ENCODE data around the gene IPO9. TPM values are rescaled to one million over a fixed set of nuclear protein-coding genes. Genes with fewer than 3 reads are reported as not detected.

IPO9 gene
- 22.3 TPM for total RNA-seq

DNA sequence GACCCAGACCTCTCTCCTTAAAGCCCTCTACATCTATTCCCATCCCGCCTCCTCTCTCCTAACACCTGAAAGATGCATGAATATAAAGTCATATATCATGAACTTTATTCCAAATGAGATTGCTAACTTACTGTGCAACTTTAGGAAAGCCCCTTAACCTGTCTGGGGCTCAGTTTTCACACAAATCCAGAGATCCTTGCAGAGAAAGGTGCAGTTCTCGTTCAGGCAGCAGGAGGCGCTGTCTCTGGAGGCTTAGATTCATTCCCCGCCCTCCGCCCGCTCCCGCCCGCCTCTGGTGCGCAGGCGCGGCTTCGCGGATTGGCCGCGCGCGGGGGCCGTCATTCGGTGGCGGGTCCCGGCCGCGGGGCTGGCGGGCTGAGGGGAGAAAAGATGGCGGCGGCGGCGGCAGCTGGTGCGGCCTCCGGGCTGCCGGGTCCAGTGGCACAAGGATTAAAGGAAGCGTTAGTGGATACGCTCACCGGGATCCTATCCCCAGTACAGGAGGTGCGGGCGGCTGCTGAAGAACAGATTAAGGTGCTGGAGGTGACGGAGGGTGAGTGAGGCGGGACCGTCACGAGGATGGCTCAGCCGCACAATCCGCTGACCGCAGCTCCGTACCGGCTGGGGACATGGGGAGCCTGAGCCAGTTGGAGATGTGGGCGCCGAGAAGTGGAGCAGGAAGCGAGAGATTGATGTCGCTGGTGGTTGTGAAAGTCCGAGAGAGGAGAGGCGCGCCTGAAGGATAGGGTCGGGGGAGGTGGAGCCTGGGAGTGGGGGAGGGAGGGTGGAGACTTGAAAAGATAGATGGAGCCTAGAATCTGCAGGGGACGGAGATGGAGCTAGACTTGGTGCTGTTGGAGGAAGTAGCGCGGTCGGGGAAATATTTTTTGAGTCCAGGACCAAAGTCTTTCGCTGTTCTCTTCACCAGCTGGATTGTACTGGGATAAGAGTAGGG lies at the start of gene IPO9:
TSS of gene IPO9 (plus strand) at position 338 of the 955 bp plus-strand sequence. CDS start at position 391, 53 bp downstream.
- DNase-seq, result peak; percentile 90

DNA sequence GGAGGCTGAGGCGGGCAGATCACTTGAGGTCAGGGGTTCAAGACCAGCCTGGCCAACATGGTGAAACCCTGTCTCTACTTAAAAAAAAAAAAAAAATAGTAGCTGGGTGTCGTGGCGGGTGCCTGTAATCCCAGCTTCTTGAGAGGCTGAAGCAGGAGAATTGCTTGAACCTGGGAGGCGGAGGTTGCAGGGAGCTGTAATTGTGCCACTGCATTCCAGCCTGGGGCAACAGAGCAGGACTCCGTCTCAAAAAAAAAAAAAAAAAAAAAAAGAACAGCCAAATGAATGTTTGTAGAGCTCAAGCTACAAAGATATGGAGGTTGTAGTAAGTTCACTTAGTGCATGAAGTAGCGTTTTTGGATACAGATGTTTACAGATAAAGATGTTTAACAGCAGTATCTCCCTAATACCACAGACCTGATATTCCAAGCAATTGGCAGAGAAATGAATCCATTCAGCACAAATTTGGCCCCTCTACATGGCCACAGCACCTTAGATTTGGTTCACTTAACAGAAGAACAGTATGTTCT lies 49.5 kb upstream of the IPO9 start:
- DNase-seq, result no peak

GRCh38 chr1:201780952-201781351 lies 48.0 kb upstream of the IPO9 start:
- DNase-seq, result no peak

GRCh38 chr1:201781437-201781836 lies 47.5 kb upstream of the IPO9 start:
- DNase-seq, result no peak

- DNase-seq, result no peak
These were observed 46.6 kb upstream of the IPO9 start for GRCh38 chr1:201782353-201782752.

- DNase-seq, result no peak
These were observed 45.9 kb upstream of the IPO9 start for GRCh38 chr1:201783058-201783457.

DNA sequence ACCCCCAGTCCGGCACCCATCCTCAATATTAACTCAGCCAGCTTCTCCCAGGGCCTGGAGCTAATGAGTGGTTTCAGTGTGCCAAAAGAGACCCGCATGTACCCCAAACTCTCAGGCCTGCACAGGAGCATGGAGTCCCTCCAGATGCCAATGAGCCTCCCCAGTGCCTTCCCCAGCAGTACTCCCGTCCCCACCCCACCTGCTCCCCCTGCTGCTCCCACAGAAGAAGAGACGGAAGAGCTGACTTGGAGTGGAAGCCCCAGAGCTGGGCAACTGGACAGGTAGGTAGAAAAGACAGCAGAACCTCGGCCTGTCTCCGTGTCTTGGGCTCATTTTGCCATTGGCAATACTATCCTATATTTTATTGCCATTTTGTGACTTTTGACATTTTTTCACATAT lies 45.4 kb upstream of the IPO9 start:
- no peak for DNase-seq

- no peak for DNase-seq
These were observed 43.7 kb upstream of the IPO9 start for GRCh38 chr1:201785291-201785690.

DNA sequence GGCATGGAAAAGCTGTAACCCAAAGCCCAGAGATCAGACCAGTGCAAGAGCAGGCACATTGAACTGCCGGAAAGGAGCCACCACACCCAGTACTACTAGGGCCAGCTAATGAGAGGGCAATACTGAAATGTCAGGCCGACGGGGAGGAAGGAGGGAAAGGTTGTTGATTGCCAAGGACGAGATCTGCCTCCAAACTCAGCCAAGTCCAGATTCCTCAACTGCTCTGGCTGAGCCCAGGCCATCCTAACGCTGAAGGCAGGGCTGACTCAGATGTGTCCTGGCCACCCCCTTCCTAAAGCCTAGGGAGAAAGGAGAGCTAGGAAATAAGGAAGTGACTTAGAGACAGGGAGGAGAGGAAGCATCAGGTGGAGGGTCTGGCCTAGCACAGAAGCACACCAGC lies 42.1 kb upstream of the IPO9 start:
- DNase-seq, result no peak

- no peak for DNase-seq
These were observed 40.7 kb upstream of the IPO9 start for GRCh38 chr1:201788296-201788695.

DNA sequence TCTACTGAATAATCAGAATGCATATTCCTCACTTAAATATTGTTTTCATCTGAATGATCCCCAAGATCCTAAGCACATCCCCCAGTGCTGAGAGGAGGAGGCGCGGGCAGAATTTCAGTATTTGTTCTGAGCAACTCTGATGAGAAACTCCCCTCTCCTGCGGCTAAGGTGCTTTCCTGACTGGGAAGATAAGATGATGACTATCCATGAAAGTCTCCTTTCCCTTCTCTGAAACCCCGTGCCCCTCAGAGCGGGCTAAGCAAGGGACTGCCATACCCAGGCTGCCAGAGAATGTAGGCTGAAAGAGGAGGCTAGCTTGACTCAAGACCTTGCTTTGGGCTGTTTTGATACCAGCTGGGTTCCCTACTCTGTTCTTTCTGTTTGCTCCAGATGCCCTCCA lies 39.7 kb upstream of the IPO9 start:
- DNase-seq, result no peak

DNA sequence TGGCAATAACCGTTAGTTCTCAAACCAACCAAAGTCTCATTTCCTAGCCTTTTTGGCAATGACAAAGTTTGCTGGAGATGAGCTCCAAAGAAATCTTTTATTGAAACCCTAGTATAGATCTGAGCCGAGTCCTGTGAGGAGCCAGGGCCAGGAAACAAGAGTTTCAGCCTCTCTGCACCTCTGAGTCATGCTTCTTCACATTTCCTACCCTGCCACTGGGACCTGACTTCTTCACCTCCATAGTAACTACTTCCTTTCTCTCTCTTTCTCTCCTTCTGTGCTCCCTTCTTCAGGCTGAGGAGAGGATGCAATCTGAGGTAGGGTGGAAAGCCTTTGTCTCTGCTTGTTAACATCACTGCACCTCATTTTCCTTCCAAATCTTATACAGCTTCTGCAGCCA lies 38.7 kb upstream of the IPO9 start:
- no peak for DNase-seq

DNA sequence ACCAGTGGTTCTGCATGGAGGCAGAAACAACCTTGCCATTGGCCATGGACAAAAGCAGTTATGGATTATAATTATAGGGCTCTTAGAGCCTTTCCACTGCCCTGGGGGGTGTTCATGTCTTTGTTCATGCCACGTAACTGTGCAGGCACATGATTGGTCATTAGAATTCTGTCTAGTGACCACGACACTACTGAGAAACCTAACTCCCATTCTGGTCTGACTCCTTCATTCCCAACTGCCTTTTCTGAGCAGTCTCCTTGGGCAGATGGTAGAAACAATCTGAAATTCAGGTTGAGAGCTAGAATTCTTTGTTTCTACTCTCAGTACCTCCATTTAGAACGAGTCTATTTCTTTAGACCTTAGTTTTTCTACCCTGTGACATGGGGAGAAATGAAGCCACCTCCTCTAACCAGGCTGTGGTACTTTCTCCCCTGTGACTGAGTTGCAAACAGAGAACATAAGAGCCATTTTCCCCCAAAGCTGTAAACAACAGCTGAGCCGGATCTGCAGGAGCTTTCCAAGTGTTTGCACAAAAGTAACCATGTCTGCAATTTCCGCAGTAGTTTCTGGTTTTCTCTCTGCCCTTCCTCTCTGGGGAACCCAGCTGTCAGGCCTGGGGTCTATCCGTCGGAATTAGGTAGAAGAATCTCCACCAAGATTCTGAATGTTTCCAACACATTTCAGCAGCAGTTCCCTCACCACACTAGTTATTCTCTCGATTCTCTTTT lies 37.7 kb upstream of the IPO9 start:
- DNase-seq, result peak; percentile 71

- peak; percentile 33 for DNase-seq
These were observed 37.2 kb upstream of the IPO9 start for GRCh38 chr1:201791779-201792173.

- DNase-seq, result peak; percentile 61
These were observed 36.2 kb upstream of the IPO9 start for GRCh38 chr1:201792534-201793305.

DNA sequence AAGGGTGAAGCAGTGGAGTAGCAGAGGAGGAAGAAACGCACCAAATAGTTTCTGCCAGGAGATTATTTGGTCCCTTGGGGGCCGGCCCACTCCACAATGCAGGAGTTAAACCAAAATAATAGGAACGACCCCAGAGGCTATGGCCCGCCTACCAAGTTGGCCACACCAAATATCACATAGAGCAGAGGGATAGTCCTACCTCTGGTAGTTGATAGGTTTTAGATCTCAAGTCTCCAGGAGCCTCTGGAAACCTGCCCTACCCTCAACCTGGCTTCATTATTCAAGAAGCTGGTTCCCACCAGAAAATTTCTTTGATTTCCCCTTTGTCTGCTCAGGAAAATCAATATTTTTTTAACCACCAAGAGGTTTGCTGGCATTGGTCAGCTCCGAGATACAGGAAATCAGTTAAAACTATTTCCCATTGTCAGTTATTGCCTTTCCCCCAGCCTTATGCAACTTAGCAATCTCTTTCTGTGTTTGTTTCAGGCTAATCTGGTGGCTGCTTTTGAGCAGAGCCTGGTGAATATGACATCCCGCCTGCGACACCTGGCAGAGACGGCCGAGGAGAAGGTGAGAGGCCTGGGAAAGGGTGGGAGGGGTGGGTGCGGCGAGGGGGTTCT lies 35.5 kb upstream of the IPO9 start:
- no peak for DNase-seq

GRCh38 chr1:201795066-201795465 lies 33.9 kb upstream of the IPO9 start:
- DNase-seq, result no peak

GRCh38 chr1:201800246-201800645 lies 28.7 kb upstream of the IPO9 start:
- no peak for DNase-seq

DNA sequence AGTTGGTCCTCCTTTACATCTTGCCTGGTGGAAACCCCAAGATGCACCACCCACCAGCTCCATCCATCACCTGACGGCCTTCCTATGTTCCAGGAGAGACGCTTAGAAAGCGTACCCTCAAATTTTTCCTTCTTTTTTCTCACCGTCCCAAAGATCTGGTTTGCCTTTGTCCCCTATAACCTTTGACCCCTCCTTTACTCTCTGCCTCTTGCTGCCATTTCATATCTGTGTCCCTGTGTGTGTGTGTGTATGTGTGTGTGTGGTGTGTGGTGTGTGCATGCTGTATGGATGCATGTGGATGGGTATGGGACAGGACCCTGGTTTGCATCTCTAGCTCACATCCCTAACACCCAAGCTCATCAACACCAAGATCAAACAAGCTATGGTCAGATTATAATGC lies 22.2 kb upstream of the IPO9 start:
- no peak for DNase-seq

DNA sequence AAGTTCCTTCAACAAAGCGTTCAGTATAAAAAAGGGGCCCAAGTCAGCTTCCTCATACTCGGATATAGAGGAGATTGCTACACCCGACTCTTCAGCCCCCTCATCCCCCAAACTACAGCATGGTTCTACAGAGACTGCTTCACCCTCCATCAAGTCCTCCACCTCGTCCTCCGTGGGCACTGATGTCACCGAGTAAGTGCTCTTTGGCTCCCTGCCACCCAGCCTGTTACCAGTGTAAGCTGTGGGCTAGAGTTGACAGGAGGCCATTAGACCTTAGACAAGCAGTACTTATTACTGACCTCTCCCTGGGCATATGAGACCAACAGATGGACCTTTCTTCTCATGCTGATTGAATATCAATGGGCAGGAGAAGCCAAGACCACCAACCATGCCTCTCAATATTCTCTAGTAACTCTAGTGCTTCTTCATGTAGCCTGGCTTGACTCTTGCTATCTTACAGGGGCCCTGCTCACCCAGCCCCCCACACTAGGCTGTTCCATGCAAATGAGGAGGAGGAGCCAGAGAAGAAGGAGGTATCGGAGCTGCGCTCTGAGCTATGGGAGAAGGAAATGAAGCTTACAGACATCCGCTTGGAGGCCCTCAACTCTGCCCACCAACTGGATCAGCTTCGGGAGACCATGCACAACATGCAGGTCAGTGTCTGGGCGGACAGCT lies 20.9 kb upstream of the IPO9 start:
- no peak for DNase-seq

GRCh38 chr1:201808633-201808990 lies 20.3 kb upstream of the IPO9 start:
- no peak for DNase-seq
